Measurements from ENCODE around the gene GPR63.

The GPR63 gene

DNA sequence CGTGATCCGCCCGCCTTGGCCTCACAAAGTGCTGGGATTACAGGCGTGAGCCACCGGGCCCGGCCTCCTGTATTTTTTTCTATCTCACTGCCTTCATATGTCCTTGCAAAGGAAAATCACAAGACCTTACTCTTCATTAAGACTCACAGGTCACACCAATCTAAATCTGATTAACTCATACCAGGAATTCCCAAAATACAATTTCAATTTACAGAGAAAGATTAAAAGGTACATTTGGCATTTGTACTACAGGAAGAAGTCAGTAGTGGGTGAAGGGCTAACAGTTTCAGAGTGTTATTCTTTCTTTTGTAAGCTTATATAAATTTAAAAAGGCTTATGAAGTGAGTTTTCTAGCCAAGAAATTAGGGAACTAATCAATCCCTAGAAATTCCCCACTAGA is 87.4 kb downstream of the GPR63 start:
- DNase-seq, result no peak

All from DMS153 (cell line).